ENCODE results near the gene CBX2.

Gene CBX2

GRCh38 chr17:79814127-79814973 lies 36.4 kb downstream of the CBX2 start:
- H3K27ac ChIP-seq (ENCODE audit: low read length) = no peak overlapping the region
- peaks cover 95% of the 10 kb centered on the region for H3K27me3 ChIP-seq (ENCODE audit: insufficient read depth, low read length)
- H3K9me3 ChIP-seq (ENCODE audit: insufficient read depth, low read depth, low read length) = peaks cover 6% of the 10 kb centered on the region; the same call in 1 of the 2 replicates
- H3K36me3 ChIP-seq (ENCODE audit: insufficient read depth, low read depth, low read length) = no peaks in the 10 kb centered on the region
- peaks cover 8% of the 10 kb centered on the region; the same call in 1 of the 2 replicates for H3K4me1 ChIP-seq (ENCODE audit: insufficient read depth, low read length)
- H3K4me3 ChIP-seq (ENCODE audit: low read length) = no peak overlapping the region; the same call in 1 of the 2 replicates
- H3K9ac ChIP-seq (ENCODE audit: low read depth, low read length) = no peak overlapping the region

- H3K27me3 ChIP-seq (ENCODE audit: insufficient read depth, low read length) = peaks cover 97% of the 10 kb centered on the region
- H3K4me1 ChIP-seq (ENCODE audit: insufficient read depth, low read length) = peaks cover 8% of the 10 kb centered on the region; the same call in 1 of the 2 replicates
- H3K36me3 ChIP-seq (ENCODE audit: insufficient read depth, low read depth, low read length) = no peaks in the 10 kb centered on the region
- peaks cover 6% of the 10 kb centered on the region; the same call in 1 of the 2 replicates for H3K9me3 ChIP-seq (ENCODE audit: insufficient read depth, low read depth, low read length)
- H3K9ac ChIP-seq (ENCODE audit: low read depth, low read length) = no peak overlapping the region
- H3K27ac ChIP-seq (ENCODE audit: low read length) = no peak overlapping the region
- H3K4me3 ChIP-seq (ENCODE audit: low read length) = no peak overlapping the region; the same call in 1 of the 2 replicates
Measured at GRCh38 chr17:79814974-79815835, 37.3 kb downstream of the CBX2 start.

DNA sequence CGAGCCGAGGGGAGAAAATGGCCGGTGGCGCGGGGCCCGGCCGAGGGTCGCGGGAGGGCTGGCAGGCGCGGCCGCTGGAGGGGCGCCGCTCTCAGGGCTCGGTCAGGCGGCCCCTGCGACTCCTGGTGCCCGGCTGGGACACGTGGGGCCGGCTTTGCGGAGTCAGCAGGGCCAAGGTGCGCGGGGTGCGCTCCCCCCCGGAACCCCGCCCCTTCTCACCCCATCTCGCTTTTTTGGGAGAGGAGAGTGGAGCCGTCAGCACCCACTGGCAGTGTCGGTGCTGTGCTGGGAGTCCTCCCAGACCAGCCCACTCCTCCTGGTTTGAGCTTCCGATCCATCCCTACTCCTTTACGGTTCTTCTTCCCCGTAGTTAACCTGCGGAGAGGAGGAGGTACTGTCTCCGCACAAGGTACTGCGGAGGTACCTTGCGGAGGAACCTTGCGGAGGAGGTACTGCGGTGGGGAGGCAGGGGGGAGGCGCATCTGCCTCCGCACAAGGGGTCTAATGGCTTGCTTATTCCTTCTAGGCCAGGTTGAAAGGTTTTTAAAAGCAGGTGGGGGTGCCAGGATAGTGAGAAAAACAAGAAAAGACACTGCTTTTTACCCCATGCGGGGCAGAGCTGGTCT lies 38.0 kb downstream of the CBX2 start:
- Histone ChIP-seq H3K9me3 (ENCODE audit: insufficient read depth, low read depth, low read length) (peaks cover 6% of the 10 kb centered on the region; the same call in 1 of the 2 replicates), H3K4me3 (ENCODE audit: low read length) (no peak overlapping the region), H3K27me3 (ENCODE audit: insufficient read depth, low read length) (peaks cover 97% of the 10 kb centered on the region), H3K27ac (ENCODE audit: low read length) (no peak overlapping the region), H3K9ac (ENCODE audit: low read depth, low read length) (no peak overlapping the region), H3K4me1 (ENCODE audit: insufficient read depth, low read length) (peaks cover 6% of the 10 kb centered on the region; the same call in 1 of the 2 replicates), H3K36me3 (ENCODE audit: insufficient read depth, low read depth, low read length) (no peaks in the 10 kb centered on the region)

- no peaks in the 10 kb centered on the region for H3K36me3 ChIP-seq (ENCODE audit: insufficient read depth, low read depth, low read length)
- H3K9me3 ChIP-seq (ENCODE audit: insufficient read depth, low read depth, low read length) = peaks cover 6% of the 10 kb centered on the region; the same call in 1 of the 2 replicates
- no peak overlapping the region for H3K9ac ChIP-seq (ENCODE audit: low read depth, low read length)
- H3K27me3 ChIP-seq (ENCODE audit: insufficient read depth, low read length) = peaks cover 95% of the 10 kb centered on the region
- H3K4me1 ChIP-seq (ENCODE audit: insufficient read depth, low read length) = peaks cover 6% of the 10 kb centered on the region; the same call in 1 of the 2 replicates
- H3K27ac ChIP-seq (ENCODE audit: low read length) = no peak overlapping the region
- no peak overlapping the region for H3K4me3 ChIP-seq (ENCODE audit: low read length)
Measured at GRCh38 chr17:79818026-79818758, 40.2 kb downstream of the CBX2 start.

- H3K36me3 ChIP-seq (ENCODE audit: insufficient read depth, low read depth, low read length) = no peaks in the 10 kb centered on the region
- no peak overlapping the region for H3K9ac ChIP-seq (ENCODE audit: low read depth, low read length)
- no peak overlapping the region for H3K27ac ChIP-seq (ENCODE audit: low read length)
- peaks cover 93% of the 10 kb centered on the region for H3K27me3 ChIP-seq (ENCODE audit: insufficient read depth, low read length)
- no peak overlapping the region for H3K4me3 ChIP-seq (ENCODE audit: low read length)
- peaks cover 5% of the 10 kb centered on the region; the same call in 1 of the 2 replicates for H3K4me1 ChIP-seq (ENCODE audit: insufficient read depth, low read length)
- H3K9me3 ChIP-seq (ENCODE audit: insufficient read depth, low read depth, low read length) = peaks cover 6% of the 10 kb centered on the region; the same call in 1 of the 2 replicates
Measured at GRCh38 chr17:79819085-79819484, 41.1 kb downstream of the CBX2 start.

DNA sequence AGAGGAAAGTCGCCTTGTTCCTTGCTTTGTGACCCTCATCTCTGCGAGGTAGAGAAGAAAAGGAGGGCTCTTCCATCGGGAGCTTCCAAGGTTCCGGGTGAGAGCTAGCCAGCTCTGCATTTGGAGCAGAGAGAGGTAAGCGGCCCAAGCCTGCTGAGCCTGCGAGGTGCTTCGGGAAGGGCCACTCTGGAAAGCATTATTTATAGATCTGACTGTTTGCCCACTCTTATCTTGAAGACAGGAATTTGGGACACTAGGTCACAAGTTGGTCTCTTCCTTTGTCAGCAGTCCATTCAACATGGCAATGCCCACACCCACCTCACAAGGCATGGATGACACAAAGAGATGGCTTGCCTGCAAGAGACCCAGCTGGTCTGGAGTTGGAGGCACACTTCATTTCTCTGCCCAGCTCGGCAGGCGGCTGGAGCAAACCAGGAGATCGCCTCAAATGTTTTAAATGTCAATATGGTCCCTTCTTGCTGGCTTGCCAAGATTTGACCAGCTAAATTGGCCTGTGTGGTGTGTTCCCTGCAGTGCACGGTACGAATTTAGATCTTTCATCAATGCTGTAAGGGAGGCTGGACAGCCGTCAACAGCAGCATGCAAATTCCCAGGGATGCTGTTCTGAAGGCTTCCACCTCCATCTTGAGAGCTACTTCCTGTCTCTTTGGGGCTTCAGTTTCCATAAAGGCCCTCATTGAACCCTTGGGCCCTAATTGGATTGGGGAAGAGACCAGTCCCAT lies 41.8 kb downstream of the CBX2 start:
- H3K27me3 ChIP-seq (ENCODE audit: insufficient read depth, low read length) = peaks cover 93% of the 10 kb centered on the region
- H3K27ac ChIP-seq (ENCODE audit: low read length) = no peak overlapping the region
- no peak overlapping the region for H3K9ac ChIP-seq (ENCODE audit: low read depth, low read length)
- H3K9me3 ChIP-seq (ENCODE audit: insufficient read depth, low read depth, low read length) = peaks cover 6% of the 10 kb centered on the region; the same call in 1 of the 2 replicates
- H3K4me1 ChIP-seq (ENCODE audit: insufficient read depth, low read length) = no peaks in the 10 kb centered on the region; the same call in 1 of the 2 replicates
- H3K36me3 ChIP-seq (ENCODE audit: insufficient read depth, low read depth, low read length) = no peaks in the 10 kb centered on the region
- H3K4me3 ChIP-seq (ENCODE audit: low read length) = no peak overlapping the region

GRCh38 chr17:79820959-79821330 lies 43.0 kb downstream of the CBX2 start:
- Histone ChIP-seq H3K4me1 (ENCODE audit: insufficient read depth, low read length) (no peaks in the 10 kb centered on the region), H3K9ac (ENCODE audit: low read depth, low read length) (no peak overlapping the region), H3K27me3 (ENCODE audit: insufficient read depth, low read length) (peaks cover 93% of the 10 kb centered on the region), H3K27ac (ENCODE audit: low read length) (no peak overlapping the region), H3K4me3 (ENCODE audit: low read length) (no peak overlapping the region), H3K36me3 (ENCODE audit: insufficient read depth, low read depth, low read length) (no peaks in the 10 kb centered on the region), H3K9me3 (ENCODE audit: insufficient read depth, low read depth, low read length) (peaks cover 6% of the 10 kb centered on the region; the same call in 1 of the 2 replicates)

GRCh38 chr17:79821331-79822095 lies 43.6 kb downstream of the CBX2 start:
- Histone ChIP-seq H3K4me1 (ENCODE audit: insufficient read depth, low read length) (no peaks in the 10 kb centered on the region), H3K27me3 (ENCODE audit: insufficient read depth, low read length) (peaks cover 93% of the 10 kb centered on the region), H3K27ac (ENCODE audit: low read length) (no peak overlapping the region), H3K36me3 (ENCODE audit: insufficient read depth, low read depth, low read length) (no peaks in the 10 kb centered on the region), H3K4me3 (ENCODE audit: low read length) (no peak overlapping the region), H3K9ac (ENCODE audit: low read depth, low read length) (no peak overlapping the region), H3K9me3 (ENCODE audit: insufficient read depth, low read depth, low read length) (peaks cover 6% of the 10 kb centered on the region; the same call in 1 of the 2 replicates)

- Histone ChIP-seq H3K9me3 (ENCODE audit: insufficient read depth, low read depth, low read length) (no peaks in the 10 kb centered on the region), H3K36me3 (ENCODE audit: insufficient read depth, low read depth, low read length) (no peaks in the 10 kb centered on the region), H3K27ac (ENCODE audit: low read length) (no peak overlapping the region), H3K9ac (ENCODE audit: low read depth, low read length) (no peak overlapping the region), H3K4me3 (ENCODE audit: low read length) (no peak overlapping the region), H3K27me3 (ENCODE audit: insufficient read depth, low read length) (peaks cover 93% of the 10 kb centered on the region), H3K4me1 (ENCODE audit: insufficient read depth, low read length) (no peaks in the 10 kb centered on the region)
Measured at GRCh38 chr17:79822583-79823124, 44.7 kb downstream of the CBX2 start.

- Histone ChIP-seq H3K27ac (ENCODE audit: low read length) (no peak overlapping the region), H3K4me3 (ENCODE audit: low read length) (no peak overlapping the region), H3K4me1 (ENCODE audit: insufficient read depth, low read length) (no peaks in the 10 kb centered on the region), H3K9ac (ENCODE audit: low read depth, low read length) (no peak overlapping the region), H3K36me3 (ENCODE audit: insufficient read depth, low read depth, low read length) (no peaks in the 10 kb centered on the region), H3K27me3 (ENCODE audit: insufficient read depth, low read length) (peaks cover 93% of the 10 kb centered on the region), H3K9me3 (ENCODE audit: insufficient read depth, low read depth, low read length) (no peaks in the 10 kb centered on the region)
Measured at GRCh38 chr17:79824234-79824633, 46.3 kb downstream of the CBX2 start.

Measured in iPS-20b (cell line).